Stimulated activated CD8-positive, alpha-beta memory T cell treated with anti-CD3 and anti-CD28 coated beads, Interleukin-2, amount 100 ng/mL, for 48 hours (primary cell): Measurements from ENCODE around the gene ATG12.

ENCODE experiments used
- DNase-seq, 2 donors: peaks; one replicate each; pipeline ENCODE4 v3.0.0-alpha.2; 2020; ENCODE audit warnings: low read depth in 2 of 2

The ATG12 gene

DNA sequence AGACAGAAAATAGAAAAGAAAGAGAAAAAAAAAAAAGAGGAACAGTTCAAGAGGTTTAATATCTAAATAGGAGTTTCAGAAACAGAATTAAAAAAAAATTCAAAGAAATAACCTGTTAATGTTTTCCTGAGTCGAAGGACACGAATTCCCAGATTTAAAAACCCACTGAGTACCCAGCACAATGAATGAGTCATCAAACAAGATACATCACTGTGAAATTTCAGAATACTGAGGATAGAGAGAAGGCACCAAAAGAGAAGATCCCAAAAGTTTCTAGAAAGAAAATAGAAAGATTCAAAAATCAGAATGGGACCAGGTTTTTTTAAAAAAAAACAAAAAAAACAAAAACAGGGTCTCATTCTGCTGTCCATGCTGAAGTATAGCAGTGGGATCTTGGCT is 33.7 kb downstream of the ATG12 start:
- DNase-seq: no peak

DNA sequence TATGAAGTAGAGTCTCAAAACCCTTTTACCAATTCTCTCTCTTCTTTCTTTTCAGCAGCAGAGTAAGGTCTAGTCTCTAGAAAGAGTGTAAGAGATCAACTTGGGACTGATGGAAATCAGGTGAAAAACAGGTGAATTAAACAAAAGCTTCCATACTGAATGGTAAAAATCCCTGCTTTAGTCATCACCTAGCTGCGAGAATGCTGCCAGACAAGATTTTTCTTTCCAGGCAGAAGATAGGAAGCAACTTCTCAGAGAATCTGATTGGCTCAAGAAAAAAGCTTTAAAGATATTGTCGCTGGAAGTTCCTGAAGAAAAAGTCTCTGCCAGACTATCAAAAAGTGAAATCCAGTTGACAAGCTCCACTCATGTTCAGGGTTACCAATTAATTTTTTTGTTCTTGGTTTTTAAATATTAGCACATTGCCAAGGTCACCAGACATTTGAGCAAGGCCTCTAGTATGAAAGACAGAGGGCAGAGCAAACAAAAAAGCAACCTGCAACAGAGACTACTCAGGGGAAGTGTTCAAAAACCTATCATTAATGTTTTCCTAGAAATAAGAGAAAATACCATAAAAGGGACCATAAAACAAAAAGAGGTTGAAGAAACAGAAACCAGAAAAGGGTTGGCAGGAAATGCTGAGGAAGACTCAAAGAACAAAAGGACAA is 34.2 kb downstream of the ATG12 start:
- no peak for DNase-seq

DNA sequence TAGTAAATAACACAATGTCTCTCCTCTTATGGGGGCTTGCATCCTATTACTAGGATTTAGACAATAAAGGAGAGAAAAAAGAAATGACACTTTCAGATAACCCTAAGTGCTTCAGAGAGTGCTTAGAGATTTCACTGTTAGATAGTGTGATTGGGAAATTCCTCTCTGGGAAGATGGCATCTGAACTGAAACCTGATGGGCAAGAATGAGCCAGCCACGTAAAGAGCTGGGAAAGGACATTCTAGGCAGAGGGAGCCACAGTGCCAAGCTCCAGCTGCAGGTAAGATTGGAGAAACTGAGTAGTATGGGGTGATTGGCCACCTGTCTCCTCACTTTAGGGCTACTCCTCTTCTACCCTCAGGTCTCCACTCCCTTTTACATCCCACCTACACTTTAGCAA is 39.4 kb downstream of the ATG12 start:
- no peak for DNase-seq

DNA sequence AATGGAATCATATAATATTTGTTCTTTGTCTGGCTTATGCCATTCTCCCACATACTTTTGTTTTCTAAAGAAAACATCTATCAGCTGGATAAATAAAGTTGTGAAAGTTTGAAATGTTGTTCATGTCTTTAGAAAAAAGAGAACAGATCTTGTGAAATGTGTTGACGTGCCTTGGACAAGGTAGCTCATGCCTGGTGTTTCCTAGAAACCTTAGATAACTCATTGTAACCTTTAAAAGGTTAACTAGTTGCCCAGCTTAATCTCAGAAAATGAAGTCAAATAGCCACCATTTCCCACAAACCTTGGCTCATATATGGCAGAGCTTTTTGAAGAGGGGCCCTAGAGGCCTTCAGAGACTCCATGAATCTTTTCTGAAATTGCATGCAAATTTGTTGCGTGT is 40.2 kb downstream of the ATG12 start:
- no peak for DNase-seq

DNA sequence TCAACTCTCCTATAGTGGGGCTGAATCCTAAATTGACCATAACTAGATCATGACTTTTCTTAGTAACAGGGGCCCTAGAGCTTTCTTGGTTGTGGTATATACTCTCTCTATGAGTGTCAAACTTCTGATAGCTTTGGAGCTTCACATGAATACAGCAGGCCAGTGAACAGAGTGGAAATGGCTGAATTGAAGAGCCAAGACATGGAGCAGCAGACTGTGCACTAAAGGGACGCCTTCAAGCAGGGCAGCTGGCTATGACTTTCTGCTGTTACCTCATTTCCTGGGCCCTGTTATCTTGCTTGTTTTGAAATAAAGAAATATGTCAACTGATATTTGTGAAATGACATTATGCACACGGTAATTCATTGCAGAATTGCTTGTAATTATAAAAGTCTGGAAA is 41.3 kb downstream of the ATG12 start:
- DNase-seq: no peak

DNA sequence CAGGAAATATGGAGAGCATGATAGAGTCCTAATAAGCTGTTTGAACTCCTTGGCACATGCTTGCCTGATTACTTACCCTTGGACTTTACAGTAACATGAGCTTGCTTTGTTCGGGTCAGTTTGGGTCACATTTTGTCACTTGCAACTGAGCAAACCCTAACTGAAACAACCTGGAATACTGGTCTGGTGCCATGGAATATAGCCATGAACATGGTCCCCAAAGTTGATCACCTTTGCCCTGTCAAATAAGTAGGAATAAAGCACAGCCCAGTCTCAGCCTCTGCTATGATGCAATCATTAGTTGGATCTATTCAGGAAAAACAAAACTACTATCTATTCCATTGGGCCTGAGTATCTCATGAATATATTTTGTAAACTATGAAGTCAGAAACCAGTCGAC is 43.1 kb downstream of the ATG12 start:
- no peak for DNase-seq

DNA sequence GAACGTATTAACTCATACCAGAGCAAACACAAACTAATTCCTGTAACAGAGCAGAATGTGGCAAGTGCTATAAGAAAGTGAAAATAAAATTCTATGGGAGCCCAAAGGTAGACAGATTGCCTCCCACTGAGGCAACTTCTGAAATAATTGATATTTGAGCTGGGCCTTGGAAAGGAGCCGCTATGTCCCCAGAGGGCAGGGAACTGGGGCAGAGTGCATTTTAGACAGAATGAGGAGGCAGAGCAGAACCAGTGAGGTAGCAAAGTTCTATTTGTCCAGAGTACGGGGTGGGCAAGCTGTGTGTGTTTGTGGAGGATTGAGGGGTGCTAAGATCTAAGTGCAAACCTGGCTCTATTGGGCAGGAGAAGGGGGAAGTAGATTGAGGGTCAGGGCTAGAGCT is 44.7 kb downstream of the ATG12 start:
- DNase-seq: no peak

DNA sequence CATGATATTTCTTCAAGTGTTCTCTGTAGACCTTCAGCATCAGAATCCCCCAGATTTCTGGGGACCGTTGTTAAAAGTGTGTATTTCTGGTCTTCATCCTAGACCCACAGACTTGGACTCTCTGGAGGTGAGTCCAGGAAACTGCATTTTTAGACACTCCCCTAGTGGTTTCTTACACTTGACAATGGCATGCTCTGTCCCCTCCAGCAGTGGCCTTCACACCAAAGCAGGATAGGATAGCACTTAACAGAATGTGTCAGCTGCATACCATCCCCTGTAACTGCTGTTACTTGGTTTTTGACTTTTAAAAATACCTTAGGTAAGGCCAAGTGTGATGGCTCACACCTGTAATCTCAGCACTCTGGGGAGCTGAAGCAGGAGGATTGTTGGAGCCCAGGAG is 45.7 kb downstream of the ATG12 start:
- DNase-seq: no peak

DNA sequence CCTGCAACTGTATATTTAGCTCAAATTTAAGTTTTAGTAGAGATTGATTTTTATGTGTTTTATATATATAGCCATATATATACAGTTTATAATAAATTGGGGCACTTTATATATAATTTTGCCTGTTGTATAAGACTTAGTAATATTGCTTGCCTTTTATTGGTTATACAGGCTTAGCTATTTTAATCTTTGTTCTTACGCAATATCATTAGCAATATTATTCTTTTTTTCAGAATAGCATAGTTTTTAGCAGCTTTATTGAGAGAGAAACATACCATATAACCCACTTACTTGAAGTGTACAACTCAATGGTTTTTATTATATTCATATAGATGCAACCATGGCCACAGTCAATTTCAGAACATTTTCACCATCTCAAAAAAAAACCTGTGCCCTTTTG is 52.9 kb downstream of the ATG12 start:
- DNase-seq: no peak

DNA sequence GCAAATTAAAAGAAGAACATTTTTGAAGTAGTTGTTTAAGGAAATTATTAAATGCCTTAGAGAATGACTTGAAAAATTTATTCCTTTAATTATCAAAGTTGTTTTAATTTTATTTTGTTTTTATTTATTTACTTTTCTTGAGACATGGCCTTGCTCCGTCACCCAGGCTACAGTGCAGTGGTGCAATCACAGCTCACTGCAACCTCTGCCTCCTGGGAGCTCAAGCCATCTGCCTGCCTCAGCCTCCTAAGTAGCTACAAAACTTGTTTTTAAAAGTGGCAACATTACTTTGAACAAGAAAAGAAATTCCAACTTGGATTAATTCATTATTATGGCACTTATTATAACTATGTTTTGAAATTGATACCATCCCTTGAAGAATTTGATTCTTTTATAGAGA is 53.9 kb downstream of the ATG12 start:
- no peak for DNase-seq

DNA sequence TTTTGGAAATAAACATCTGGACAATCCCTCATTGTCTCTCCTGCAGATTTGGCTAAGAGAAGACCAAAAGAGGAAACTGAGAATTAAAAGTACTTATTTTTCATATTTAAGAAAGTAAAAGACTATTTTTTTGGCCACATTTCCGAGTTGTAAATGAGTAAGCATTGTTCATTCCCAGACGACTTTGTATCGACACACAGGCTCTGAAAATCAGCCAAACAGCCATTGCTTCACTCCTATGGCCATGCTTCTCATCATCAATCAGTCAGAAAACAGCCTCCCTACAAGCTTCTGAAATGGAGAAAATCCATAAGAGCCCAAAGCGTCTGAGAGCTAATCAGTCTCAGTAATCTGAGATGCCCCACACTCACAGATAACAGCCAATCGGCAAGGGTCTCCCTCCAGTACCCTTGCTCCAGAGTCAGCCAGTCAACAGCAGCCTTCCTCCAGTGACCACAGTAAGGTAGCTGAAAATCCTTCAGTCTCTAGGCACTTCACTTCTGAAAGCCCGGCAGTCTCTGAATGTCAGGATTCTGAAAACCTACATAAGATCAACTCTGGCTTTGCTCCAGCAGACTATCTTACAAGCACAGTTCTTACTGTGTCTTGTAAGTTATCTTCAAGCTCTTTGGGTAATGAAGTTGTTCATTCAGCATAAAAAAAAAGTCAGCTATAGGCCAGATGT is 55.8 kb downstream of the ATG12 start:
- DNase-seq: no peak

DNA sequence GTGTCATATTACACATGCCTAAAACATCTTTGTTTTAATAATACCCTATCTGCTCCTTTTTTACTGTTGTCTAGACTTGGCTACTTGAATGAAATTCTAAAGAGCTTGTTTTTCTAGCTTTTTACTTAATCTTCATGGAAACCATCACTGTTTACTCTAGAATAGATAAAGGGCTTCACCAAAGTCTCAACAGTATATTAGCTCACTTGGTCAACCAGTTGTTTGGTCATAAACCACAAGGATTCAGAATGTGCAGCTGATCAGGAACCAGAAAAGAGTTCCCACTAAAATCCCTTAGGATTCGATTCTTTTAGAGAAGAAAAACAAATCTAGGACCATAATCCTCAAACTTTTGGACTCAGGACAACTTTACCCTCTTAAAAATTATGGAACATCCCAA is 62.9 kb downstream of the ATG12 start:
- no peak for DNase-seq
